Right renal pelvis (tissue), 4 donors: ENCODE measurements around the gene PTPRF. TPM values are rescaled to one million over a fixed set of nuclear protein-coding genes. Genes with fewer than 3 reads are reported as not detected.

ENCODE experiments used
- DNase-seq, 4 donors: peaks; one replicate each; pipeline ENCODE4 v3.0.0-alpha.2; 2013; ENCODE audit warnings: low read depth in 4 of 4, low spot score in 3 of 4, missing footprints in 1 of 4
- polyA plus RNA-seq, 4 donors: library from polyadenylated mRNA; unstranded; fragments of 120-200 nt; gene quantifications; one replicate each; pipeline ENCODE4 v1.2.1, GENCODE V29; 2013; ENCODE audit not compliant: insufficient read length in 4 of 4

Gene PTPRF
- polyA plus RNA-seq, 4 donors = 203 to 222 (median 211) TPM

DNA sequence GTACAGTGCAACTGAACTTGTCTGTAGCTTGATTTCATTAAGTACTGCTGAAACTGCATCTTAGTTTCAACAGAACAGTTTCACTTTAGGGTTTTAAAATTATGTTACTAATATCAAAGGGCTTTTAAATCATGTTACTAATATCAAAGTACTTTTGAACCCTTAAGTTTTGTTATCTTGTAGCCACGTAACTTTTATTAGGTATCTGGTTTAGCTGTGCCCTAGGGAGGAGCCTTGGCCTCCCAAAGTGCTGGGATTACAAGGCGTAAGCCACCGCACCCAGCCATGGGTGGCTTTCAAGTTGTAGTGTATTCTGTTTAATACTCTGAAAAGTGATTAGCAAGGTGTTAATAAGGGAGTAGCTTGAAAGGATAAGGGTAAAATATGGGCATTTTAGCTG is 121.2 kb downstream of the PTPRF start:
- no peak for DNase-seq

- no peak for DNase-seq
Measured at GRCh38 chr1:43653339-43653738, 122.7 kb downstream of the PTPRF start.

DNA sequence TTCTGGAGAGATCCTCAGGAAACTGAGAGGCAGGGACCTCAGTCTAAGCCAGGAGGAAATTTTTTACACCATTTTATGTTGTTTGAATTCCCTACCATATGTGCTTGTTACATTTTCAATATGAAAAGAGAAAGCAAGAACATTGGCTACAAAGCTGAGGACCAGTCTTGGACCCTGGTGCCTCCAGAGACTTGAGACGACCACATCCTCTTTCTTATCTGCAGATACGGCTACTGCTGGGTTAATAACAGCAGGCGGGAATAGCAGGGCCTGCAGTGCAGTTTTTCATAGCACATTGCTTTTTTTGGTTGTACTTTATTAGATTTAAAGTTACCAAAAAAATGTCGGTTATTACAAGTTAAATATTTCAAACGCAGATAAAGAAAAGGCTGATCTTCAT is 123.2 kb downstream of the PTPRF start:
- DNase-seq = no peak

- DNase-seq = no peak
Measured at GRCh38 chr1:43655953-43656352, 125.3 kb downstream of the PTPRF start.

GRCh38 chr1:43659212-43660166 is 128.8 kb downstream of the PTPRF start:
- no peak for DNase-seq

GRCh38 chr1:43660355-43660754 is 129.7 kb downstream of the PTPRF start:
- no peak for DNase-seq

DNA sequence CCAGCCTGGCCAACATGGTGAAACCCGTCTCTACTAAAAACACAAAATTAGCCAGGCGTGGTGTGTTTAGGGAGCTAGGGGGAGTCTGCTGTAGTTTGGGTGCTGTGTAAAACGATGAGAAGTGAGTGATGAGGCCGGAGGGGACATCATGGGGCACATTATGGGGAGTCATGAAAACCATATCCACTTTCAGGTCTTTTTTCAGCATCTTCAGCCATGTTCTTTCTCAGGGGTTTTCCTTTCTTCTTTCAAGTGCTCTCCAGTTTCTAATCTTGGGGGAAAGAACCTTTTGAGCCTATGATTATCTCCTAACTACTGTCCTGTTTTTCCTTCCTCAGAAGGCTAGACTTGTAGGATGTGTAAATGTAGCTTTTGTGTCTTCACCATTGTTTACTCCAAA is 133.7 kb downstream of the PTPRF start:
- DNase-seq = no peak

- DNase-seq = no peak
Measured at GRCh38 chr1:43666608-43667007, 135.9 kb downstream of the PTPRF start.

- DNase-seq = no peak
Measured at GRCh38 chr1:43668956-43669355, 138.3 kb downstream of the PTPRF start.

DNA sequence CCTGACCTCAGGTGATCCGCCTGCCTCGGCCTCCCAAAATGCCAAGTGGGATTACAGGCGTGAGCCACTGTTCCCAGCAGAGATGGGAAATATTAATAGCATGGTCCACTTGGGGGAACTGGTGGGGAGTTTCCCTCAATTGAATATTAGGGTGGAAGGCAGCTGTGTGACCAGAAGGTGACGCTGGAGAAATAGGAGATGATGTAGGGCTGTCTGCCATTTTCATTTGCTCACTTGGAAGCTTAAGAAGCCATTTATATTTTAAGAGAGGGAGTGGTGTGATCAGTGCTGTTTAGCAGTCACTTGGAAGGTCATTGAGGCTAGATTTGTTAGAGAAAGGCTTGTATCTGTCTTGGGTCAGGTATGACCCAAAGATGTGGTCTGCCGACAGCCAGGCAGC is 139.2 kb downstream of the PTPRF start:
- DNase-seq = no peak

GRCh38 chr1:43671193-43671592 is 140.5 kb downstream of the PTPRF start:
- DNase-seq = no peak

DNA sequence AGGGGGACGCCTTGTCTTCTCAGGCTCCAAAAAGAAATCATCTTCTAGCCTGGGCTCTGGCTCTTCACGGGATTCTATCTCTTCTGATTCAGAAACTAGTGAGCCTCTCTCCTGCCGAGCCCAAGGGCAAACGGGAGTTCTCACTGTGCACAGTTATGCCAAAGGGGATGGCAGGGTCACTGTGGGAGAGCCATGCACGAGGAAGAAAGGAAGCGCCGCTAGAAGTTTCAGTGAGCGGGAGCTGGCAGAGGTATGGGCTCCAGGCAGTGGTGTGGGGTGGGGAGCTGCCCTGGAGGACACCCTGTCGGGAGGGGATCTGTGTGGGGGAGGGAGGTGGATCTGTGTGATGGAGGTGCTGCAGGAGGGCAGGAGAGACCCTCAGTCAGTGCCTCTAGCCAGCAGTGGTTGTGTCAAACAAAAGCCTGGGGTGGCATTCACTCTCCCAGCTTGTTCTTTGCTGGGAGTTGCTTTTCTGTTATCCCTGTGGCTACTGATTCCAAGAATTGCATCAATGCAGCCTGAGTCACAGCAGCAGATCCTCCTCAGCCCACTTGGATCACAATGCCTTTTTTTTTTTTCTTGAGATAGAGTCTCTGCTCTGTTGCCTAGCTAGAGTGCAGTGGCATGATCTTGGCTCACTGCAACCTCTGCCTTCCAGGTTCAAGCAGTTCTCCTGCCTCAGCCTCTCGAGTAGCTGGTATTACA is 141.1 kb downstream of the PTPRF start:
- DNase-seq = no peak

DNA sequence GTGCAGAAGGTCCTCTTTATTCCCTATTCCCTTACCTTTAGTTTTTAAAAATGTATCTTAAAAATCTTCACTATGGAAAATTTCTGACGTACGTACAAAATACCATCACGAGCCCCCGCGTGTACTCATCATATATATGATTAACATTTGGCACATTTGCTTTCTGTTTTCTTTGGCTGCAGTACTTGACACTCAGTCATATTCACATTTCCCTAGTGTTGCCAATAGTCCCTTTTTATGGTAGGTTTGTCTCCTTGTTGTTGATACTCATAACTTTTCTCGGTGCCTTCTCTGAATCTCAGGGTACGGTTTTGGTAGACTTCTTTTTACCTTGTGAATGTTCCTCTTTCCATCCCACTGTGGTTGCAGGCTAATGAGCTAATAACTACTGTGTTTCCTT is 142.6 kb downstream of the PTPRF start:
- DNase-seq = no peak

Other genes with a start within 250 kb of the PTPRF start
- 10 to 100 TPM; 26.2 to 30.6 (median 28.8) TPM for gene C1orf210, start 245.3 kb upstream of the PTPRF start, polyA plus RNA-seq
- gene TIE1, start 229.9 kb upstream of the PTPRF start, polyA plus RNA-seq = 10 to 100 TPM; 48.1 to 59.1 (median 54.7) TPM
- under 1 TPM; 0.11 to 0.84 (median 0.50) TPM for gene MPL, start 193.1 kb upstream of the PTPRF start, polyA plus RNA-seq
- gene CDC20, start 171.9 kb upstream of the PTPRF start, polyA plus RNA-seq = 10 to 100 TPM; 35.9 to 42.6 (median 38.4) TPM
- gene ELOVL1, start 162.9 kb upstream of the PTPRF start, polyA plus RNA-seq = 10 to 100 TPM; 81.0 to 94.4 (median 86.9) TPM
- 10 to 100 TPM; 39.3 to 43.1 (median 41.2) TPM for gene MED8, start 141.1 kb upstream of the PTPRF start, polyA plus RNA-seq
- gene SZT2, start 141.0 kb upstream of the PTPRF start, polyA plus RNA-seq = 10 to 100 TPM; 17.8 to 22.7 (median 20.2) TPM
- gene HYI, start 77.0 kb upstream of the PTPRF start, polyA plus RNA-seq = 10 to 100 TPM; 35.1 to 39.1 (median 37.9) TPM
- gene KDM4A, start 119.3 kb downstream of the PTPRF start, polyA plus RNA-seq = 10 to 100 TPM; 51.7 to 61.8 (median 58.8) TPM
- gene ST3GAL3, start 176.7 kb downstream of the PTPRF start, polyA plus RNA-seq = 10 to 100 TPM; 21.2 to 26.6 (median 21.6) TPM